Panc1 (cell line): Measurements from ENCODE around the gene CASP14. TPM values are rescaled to one million over a fixed set of nuclear protein-coding genes. Genes with fewer than 3 reads are reported as not detected.
"Not testable (repeated sequence)": the region's sequence is repeated elsewhere in the genome, so short reads cannot be mapped to it uniquely, and the experiment has no call there.

Experiments used
- ATAC-seq: fragments of 200-7000 bp; cut with Tn5 transposase; 2 replicates; pipeline ENCODE4 v1.9.1; 2020; ENCODE audit warnings: mild to moderate bottlenecking, moderate library complexity
- BruUV-seq: library from RNA; stranded (reverse); fragments of 400-500 nt; replicated peaks from 2 replicates; lab custom pipeline; 2021; lab: Mats Ljungman, UMichigan
- CTCF ChIA-PET: fragments of 300-600 bp; sonication (Branson Sonifier 250); formaldehyde crosslinking; loops from one replicate; lab custom pipeline; 2022; ENCODE audit warnings: antibody characterized with exemption; lab: Charles Lee
- POLR2A ChIA-PET: fragments of 300-600 bp; sonication (Branson Sonifier 250); formaldehyde crosslinking; loops from one replicate; lab custom pipeline; 2022; ENCODE audit warnings: antibody characterized with exemption; lab: Charles Lee
- DNase-seq: peaks from one replicate; pipeline ENCODE4 v3.0.0-alpha.2; 2010; ENCODE audit warnings: low read depth, low spot score
- H3K27ac ChIP-seq: 2 replicates; pipeline ENCODE4 v1.5.1; 2011; ENCODE audit warnings: mild to moderate bottlenecking, low read length, inconsistent platforms
- H3K27me3 ChIP-seq: fragments of 200-500 bp; sonication (Bioruptor generic); 2 replicates; pipeline ENCODE4 v1.6.0; 2014; ENCODE audit warnings: low read length, inconsistent platforms; ENCODE audit not compliant: control insufficient read depth, insufficient read depth
- H3K36me3 ChIP-seq: fragments of 200-500 bp; sonication (Bioruptor generic); 2 replicates; pipeline ENCODE4 v1.5.1; 2014; ENCODE audit warnings: inconsistent platforms, mild to moderate bottlenecking, low read length, moderate library complexity; ENCODE audit not compliant: control insufficient read depth, insufficient read depth
- H3K4me1 ChIP-seq: 2 replicates; pipeline ENCODE4 v1.5.1; 2011; ENCODE audit warnings: inconsistent platforms, mild to moderate bottlenecking, low read length, moderate library complexity; ENCODE audit not compliant: control insufficient read depth, insufficient read depth
- H3K4me3 ChIP-seq, 2 experiments: 2 replicates each; pipeline ENCODE4 v1.5.1; 2011 to 2012; ENCODE audit warnings: low read depth in 2 of 2, low read length in 2 of 2, mild to moderate bottlenecking in 2 of 2, inconsistent platforms in 1 of 2, moderate library complexity in 1 of 2
- H3K9me3 ChIP-seq: fragments of 200-500 bp; sonication (Bioruptor generic); 2 replicates; pipeline ENCODE4 v1.5.1; 2014; ENCODE audit warnings: low read depth, mild to moderate bottlenecking, inconsistent platforms, low read length, moderate library complexity; ENCODE audit not compliant: control insufficient read depth, insufficient read depth
- CTCF ChIP-seq: fragments of 450-650 bp; IDR thresholded peaks from 2 replicates; pipeline ENCODE4 v1.5.1; 2017; ENCODE audit warnings: mild to moderate bottlenecking
- POLR2AphosphoS5 ChIP-seq: IDR thresholded peaks from 2 replicates; pipeline ENCODE4 v1.6.1; 2012; ENCODE audit warnings: mild to moderate bottlenecking, low read depth, low read length, moderate library complexity
- REST ChIP-seq, 2 experiments: IDR thresholded peaks; 2 replicates each; pipeline ENCODE4 v1.6.1; 2011 to 2012; ENCODE audit warnings: low read depth in 2 of 2, control low read depth in 1 of 2, low read length in 1 of 2, mild to moderate bottlenecking in 1 of 2, moderate library complexity in 1 of 2; ENCODE audit not compliant: insufficient read depth in 1 of 2
- SIN3A ChIP-seq: IDR thresholded peaks from 2 replicates; pipeline ENCODE4 v1.6.1; 2012; ENCODE audit warnings: low read depth, mild to moderate bottlenecking, low read length, moderate library complexity, borderline replicate concordance; ENCODE audit not compliant: insufficient read depth
- TCF7L2 ChIP-seq: IDR thresholded peaks from 2 replicates; pipeline ENCODE4 v1.6.1; 2011; ENCODE audit warnings: mild to moderate bottlenecking, low read depth, low read length, inconsistent platforms
- in situ Hi-C: cut with HindIII; loops from 2 replicates; pipeline ENCODE4 v1.10.0; 2016; ENCODE audit warnings: low sequenced_read_pairs, low pct_unique_long_range_greater_than_20kb
- intact Hi-C: fragments of 100-400 bp; cut with micrococcal nuclease; formaldehyde crosslinking; loops from one replicate; pipeline ENCODE4 v1.10.0; 2022; ENCODE audit not compliant: unreplicated experiment
- total RNA-seq: library from RNA; stranded (reverse); gene quantifications from one replicate; pipeline ENCODE4 v1.2.1, GENCODE V29; 2021; ENCODE audit not compliant: unreplicated experiment

The CASP14 gene
- total RNA-seq, 1 experiment from 2014 or later = not detected

- in situ Hi-C loops = no loop called here
- no peaks in the 10 kb centered on the region; the same call in 1 of the 2 replicates for H3K27me3 ChIP-seq
- H3K9me3 ChIP-seq = no peaks in the 10 kb centered on the region
- DNase-seq (no peak), ATAC-seq (no peak)
- H3K4me3 ChIP-seq = no peak overlapping the region
- BruUV-seq = no TSS peak
- H3K27ac ChIP-seq = no peak overlapping the region
- ChIA-PET CTCF (interaction anchor here (0.7 kb wide), 1 partner anchor 1110 kb away, joined by 12 read pairs; no protein-coding TSS in a partner anchor), POLR2A (interaction anchor here (0.6 kb wide), 1 partner anchor 34 kb away, joined by 10 read pairs; no protein-coding TSS in a partner anchor)
- no peaks in the 10 kb centered on the region for H3K36me3 ChIP-seq
- intact Hi-C loops = no loop called here
- no peak for TF ChIP-seq POLR2AphosphoS5
- no peak for TF ChIP-seq SIN3A
- TF ChIP-seq CTCF = no peak
- TF ChIP-seq TCF7L2 = no peak
- TF ChIP-seq REST (IDR thresholded peaks at IDR 0.05; ENCODE audit: insufficient read depth in 1 of 2, low read depth in 2 of 2, low read length in 1 of 2) = peak; percentile 91 to 94
- no peaks in the 10 kb centered on the region for H3K4me1 ChIP-seq
Observed at GRCh38 chr19:15015946-15016542, 33.2 kb upstream of the CASP14 start.

GRCh38 chr19:15018836-15019235, 30.4 kb upstream of the CASP14 start:
- DNase-seq, BruUV-seq, POLR2A ChIA-PET, in situ Hi-C loops, H3K9me3 ChIP-seq, H3K4me1 ChIP-seq, H3K4me3 ChIP-seq, H3K27me3 ChIP-seq, ATAC-seq, H3K27ac ChIP-seq, intact Hi-C loops, H3K36me3 ChIP-seq, CTCF ChIA-PET: not testable (repeated sequence)

DNA sequence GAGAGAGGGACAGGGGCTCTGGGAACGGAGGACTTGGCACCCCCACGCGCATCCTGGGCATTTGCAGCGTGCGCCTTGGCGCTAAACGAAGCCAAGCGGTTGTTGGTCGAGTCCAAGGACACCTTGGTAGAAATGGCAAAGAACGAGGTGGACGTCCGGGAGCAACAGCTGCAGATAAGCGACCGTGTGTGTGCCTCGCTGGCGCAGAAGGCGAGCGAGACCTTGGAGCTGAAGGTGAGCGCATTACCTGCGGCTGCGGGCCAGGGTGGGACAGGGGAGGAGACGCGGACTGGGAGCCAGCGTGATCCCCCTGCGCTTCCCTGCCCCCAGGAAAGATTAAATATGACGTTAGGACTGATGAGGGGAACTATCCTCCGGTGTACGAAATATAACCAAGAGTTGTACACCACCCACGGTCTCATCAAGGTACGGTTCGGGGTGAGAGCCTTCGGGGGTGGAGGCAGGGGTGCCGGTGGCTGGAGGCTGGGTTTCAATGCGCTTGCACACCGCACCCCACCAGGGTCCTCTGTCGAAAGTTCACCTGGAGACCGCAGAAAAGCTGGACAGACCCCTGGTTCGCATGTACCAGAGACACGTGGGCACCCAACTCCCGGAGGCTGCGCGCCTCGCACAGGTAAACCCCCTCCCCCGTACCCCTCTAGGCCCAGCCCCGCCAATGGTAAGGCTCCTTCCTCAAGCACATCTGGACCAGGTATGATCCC, 27.8 kb upstream of the CASP14 start:
- TF ChIP-seq CTCF = no peak
- TF ChIP-seq REST (IDR thresholded peaks at IDR 0.05; ENCODE audit: insufficient read depth in 1 of 2, low read depth in 2 of 2, low read length in 1 of 2) = no peak
- TF ChIP-seq SIN3A = no peak
- no peak for TF ChIP-seq POLR2AphosphoS5
- no peak for TF ChIP-seq TCF7L2
- no peaks in the 10 kb centered on the region; the same call in 1 of the 2 replicates for H3K27me3 ChIP-seq
- BruUV-seq = no TSS peak
- no peaks in the 10 kb centered on the region for H3K36me3 ChIP-seq
- in situ Hi-C loops (no loop called here), intact Hi-C loops (loop anchor here (10.0 kb wide), 1 partner anchor 107 kb away; no protein-coding TSS in a partner anchor)
- no peak for ATAC-seq
- H3K9me3 ChIP-seq = no peaks in the 10 kb centered on the region
- H3K27ac ChIP-seq = no peak overlapping the region
- POLR2A ChIA-PET = no interaction called here
- H3K4me3 ChIP-seq = no peak overlapping the region
- no peak for DNase-seq
- no peaks in the 10 kb centered on the region for H3K4me1 ChIP-seq
- CTCF ChIA-PET = no interaction called here
